Parathyroid adenoma (tissue), 2 donors: ENCODE results near the gene APEX1.

ENCODE experiments used
- H2AFZ ChIP-seq: fragments of 300-600 bp; sonication (generic); one replicate; pipeline ENCODE4 v1.7.0; 2017; ENCODE audit warnings: antibody characterized with exemption, mild to moderate bottlenecking
- H3K27ac ChIP-seq: fragments of 300-600 bp; sonication (generic); one replicate; pipeline ENCODE4 v1.7.0; 2017
- H3K27me3 ChIP-seq: fragments of 300-600 bp; sonication (generic); one replicate; pipeline ENCODE4 v1.7.0; 2017; ENCODE audit warnings: low read length; ENCODE audit not compliant: control insufficient read depth, insufficient read depth
- H3K36me3 ChIP-seq: fragments of 300-600 bp; sonication (generic); one replicate; pipeline ENCODE4 v1.7.0; 2017; ENCODE audit warnings: low read length; ENCODE audit not compliant: control insufficient read depth, insufficient read depth
- H3K4me1 ChIP-seq: fragments of 300-600 bp; sonication (generic); one replicate; pipeline ENCODE4 v1.7.0; 2017; ENCODE audit warnings: control low read depth
- H3K4me2 ChIP-seq: fragments of 300-600 bp; sonication (generic); one replicate; pipeline ENCODE4 v1.7.0; 2017; ENCODE audit warnings: low read length
- H3K4me3 ChIP-seq: fragments of 300-600 bp; sonication (generic); one replicate; pipeline ENCODE4 v1.7.0; 2017; ENCODE audit warnings: low read depth, low read length
- H3K79me2 ChIP-seq: fragments of 300-600 bp; sonication (generic); one replicate; pipeline ENCODE4 v1.7.0; 2017; ENCODE audit warnings: control low read depth
- H3K9ac ChIP-seq: fragments of 300-600 bp; sonication (generic); one replicate; pipeline ENCODE4 v1.7.0; 2017; ENCODE audit warnings: mild to moderate bottlenecking
- H3K9me3 ChIP-seq: fragments of 300-600 bp; sonication (generic); one replicate; pipeline ENCODE4 v1.7.0; 2017; ENCODE audit warnings: low read length; ENCODE audit not compliant: control insufficient read depth
- TF ChIP-seq, protein P1 (sequence below): fragments of 300-600 bp; sonication (generic); IDR thresholded peaks from one replicate; pipeline ENCODE4 v1.7.0; 2017; ENCODE audit warnings: antibody characterized with exemption, mild to moderate bottlenecking
- donor health status: primary hyperparathyroidism.

APEX1 gene

GRCh38 chr14:20482382-20482781 is 27.4 kb downstream of the APEX1 start:
- Histone ChIP-seq H3K9me3 (no peaks in the 10 kb centered on the region), H3K27me3 (no peaks in the 10 kb centered on the region), H3K36me3 (no peaks in the 10 kb centered on the region), H3K4me1 (peaks cover 3% of the 10 kb centered on the region), H3K4me2 (no peak overlapping the region), H3K9ac (no peak overlapping the region), H3K79me2 (no peaks in the 10 kb centered on the region), H2AFZ (no peak overlapping the region), H3K27ac (no peak overlapping the region), H3K4me3 (no peak overlapping the region)
- TF ChIP-seq, protein P1, sequence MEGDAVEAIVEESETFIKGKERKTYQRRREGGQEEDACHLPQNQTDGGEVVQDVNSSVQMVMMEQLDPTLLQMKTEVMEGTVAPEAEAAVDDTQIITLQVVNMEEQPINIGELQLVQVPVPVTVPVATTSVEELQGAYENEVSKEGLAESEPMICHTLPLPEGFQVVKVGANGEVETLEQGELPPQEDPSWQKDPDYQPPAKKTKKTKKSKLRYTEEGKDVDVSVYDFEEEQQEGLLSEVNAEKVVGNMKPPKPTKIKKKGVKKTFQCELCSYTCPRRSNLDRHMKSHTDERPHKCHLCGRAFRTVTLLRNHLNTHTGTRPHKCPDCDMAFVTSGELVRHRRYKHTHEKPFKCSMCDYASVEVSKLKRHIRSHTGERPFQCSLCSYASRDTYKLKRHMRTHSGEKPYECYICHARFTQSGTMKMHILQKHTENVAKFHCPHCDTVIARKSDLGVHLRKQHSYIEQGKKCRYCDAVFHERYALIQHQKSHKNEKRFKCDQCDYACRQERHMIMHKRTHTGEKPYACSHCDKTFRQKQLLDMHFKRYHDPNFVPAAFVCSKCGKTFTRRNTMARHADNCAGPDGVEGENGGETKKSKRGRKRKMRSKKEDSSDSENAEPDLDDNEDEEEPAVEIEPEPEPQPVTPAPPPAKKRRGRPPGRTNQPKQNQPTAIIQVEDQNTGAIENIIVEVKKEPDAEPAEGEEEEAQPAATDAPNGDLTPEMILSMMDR = no peak

GRCh38 chr14:20485900-20486299 is 30.9 kb downstream of the APEX1 start:
- Histone ChIP-seq H3K27ac (no peak overlapping the region), H3K27me3 (no peaks in the 10 kb centered on the region), H3K4me3 (no peak overlapping the region), H3K79me2 (no peaks in the 10 kb centered on the region), H3K4me2 (no peak overlapping the region), H3K36me3 (no peaks in the 10 kb centered on the region), H3K9me3 (no peaks in the 10 kb centered on the region), H3K9ac (no peak overlapping the region), H3K4me1 (no peaks in the 10 kb centered on the region), H2AFZ (no peak overlapping the region)
- TF ChIP-seq, protein P1 = no peak

DNA sequence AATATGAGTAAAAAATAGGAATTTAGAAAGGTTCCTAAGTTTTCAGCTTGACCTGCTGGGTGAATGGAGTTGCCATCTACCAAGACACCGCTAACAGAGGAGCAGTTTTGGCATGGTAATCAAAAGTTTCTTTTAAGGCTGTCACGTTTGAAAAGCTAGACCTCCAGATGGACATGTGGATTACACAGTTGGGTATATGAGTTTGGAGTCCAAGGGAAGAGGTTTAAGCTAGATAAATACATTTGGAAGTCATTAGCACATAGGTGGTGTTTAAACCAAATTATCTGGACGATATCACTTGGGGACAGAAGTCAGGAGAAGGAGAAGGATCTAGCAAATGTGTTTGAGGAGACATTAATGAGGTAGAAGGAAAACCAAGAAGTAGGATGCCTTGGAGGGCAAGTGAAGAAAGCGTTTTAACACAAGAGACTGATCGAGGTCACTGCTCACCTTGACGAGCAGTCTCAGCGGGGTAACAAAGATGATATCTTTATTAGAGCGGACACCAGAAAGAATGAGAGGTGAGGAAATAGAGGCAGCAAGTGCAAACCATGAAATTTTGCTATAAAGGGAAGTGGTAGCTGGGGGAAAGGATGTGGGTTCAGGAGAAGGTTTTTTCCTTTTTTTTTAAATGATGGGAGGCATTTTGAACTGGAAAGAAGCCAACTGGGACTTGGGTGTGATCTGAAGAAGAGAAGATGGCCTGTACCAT is 31.8 kb downstream of the APEX1 start:
- Histone ChIP-seq H3K36me3 (no peaks in the 10 kb centered on the region), H3K27ac (no peak overlapping the region), H3K9me3 (no peaks in the 10 kb centered on the region), H3K4me2 (no peak overlapping the region), H3K9ac (no peak overlapping the region), H3K27me3 (no peaks in the 10 kb centered on the region), H3K79me2 (no peaks in the 10 kb centered on the region), H3K4me3 (no peak overlapping the region), H3K4me1 (no peaks in the 10 kb centered on the region), H2AFZ (no peak overlapping the region)
- TF ChIP-seq, protein P1 = no peak

DNA sequence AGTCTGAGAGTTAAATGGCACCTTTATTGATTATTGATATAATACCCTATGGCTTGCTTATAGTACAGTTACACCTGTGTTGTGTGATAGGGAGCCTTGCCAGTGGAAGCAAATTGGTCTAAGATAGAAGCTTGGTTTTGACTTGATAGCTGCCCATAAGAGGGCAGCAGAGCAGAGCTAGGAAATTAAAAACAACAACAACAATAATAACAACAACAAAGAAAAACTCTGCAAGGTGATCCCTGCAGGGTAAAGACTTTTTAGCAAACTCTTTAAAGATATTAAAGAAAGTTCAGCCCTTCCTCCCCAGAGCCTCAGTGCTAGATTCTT is 32.3 kb downstream of the APEX1 start:
- H3K36me3 ChIP-seq = no peaks in the 10 kb centered on the region
- H3K27ac ChIP-seq = no peak overlapping the region
- TF ChIP-seq, protein P1 = no peak

More for the DNA sequence above, 32.3 kb downstream of the APEX1 start:
- no peaks in the 10 kb centered on the region for H3K79me2 ChIP-seq
- H3K4me1 ChIP-seq = no peaks in the 10 kb centered on the region
- no peak overlapping the region for H3K4me3 ChIP-seq
- no peak overlapping the region for H3K4me2 ChIP-seq
- H3K9ac ChIP-seq = no peak overlapping the region
- no peaks in the 10 kb centered on the region for H3K9me3 ChIP-seq
- no peaks in the 10 kb centered on the region for H3K27me3 ChIP-seq
- no peak overlapping the region for H2AFZ ChIP-seq
